HepG2 (cell line): ENCODE data around the gene ITGB1. TPM values are rescaled to one million over a fixed set of nuclear protein-coding genes. Genes with fewer than 3 reads are reported as not detected.
A peak's percentile ranks its signal among the peaks of the same experiment; 100 is the strongest.

Source experiments
- ARID5B ChIP-seq: IDR thresholded peaks from 2 replicates; pipeline ENCODE4 v1.4.0; 2020; ENCODE audit warnings: mild to moderate bottlenecking, missing genetic modification reagents
- CENPBD1 ChIP-seq: sonication (generic); formaldehyde crosslinking; IDR thresholded peaks from 2 replicates; pipeline ENCODE4 v1.8.0; 2022; ENCODE audit warnings: missing genetic modification reagents, low read depth, mild to moderate bottlenecking, borderline replicate concordance
- E2F1 ChIP-seq: sonication (generic); formaldehyde crosslinking; IDR thresholded peaks from 2 replicates; pipeline ENCODE4 v1.5.0; 2020; ENCODE audit warnings: missing genetic modification reagents
- ELF3 ChIP-seq: IDR thresholded peaks from 2 replicates; pipeline ENCODE4 v1.6.1; 2016; ENCODE audit warnings: missing genetic modification reagents, missing compliant biosample characterization
- FOXC1 ChIP-seq: sonication (generic); formaldehyde crosslinking; IDR thresholded peaks from 2 replicates; pipeline ENCODE4 v1.8.0; 2022; ENCODE audit warnings: mild to moderate bottlenecking, missing genetic modification reagents, borderline replicate concordance
- HMGXB4 ChIP-seq, 2 experiments: sonication (generic) in 1 of 2; formaldehyde crosslinking in 1 of 2; IDR thresholded peaks; 2 replicates each; pipeline versions ENCODE4 v1.4.0 to v1.6.1; 2018 to 2020; ENCODE audit warnings: missing genetic modification reagents in 2 of 2, borderline replicate concordance in 1 of 2, low read depth in 1 of 2, mild to moderate bottlenecking in 1 of 2, missing biosample characterization in 1 of 2
- KLF12 ChIP-seq: sonication (generic); formaldehyde crosslinking; IDR thresholded peaks from 2 replicates; pipeline ENCODE4 v1.4.0; 2020; ENCODE audit warnings: missing genetic modification reagents, borderline replicate concordance
- MTF1 ChIP-seq: sonication (generic); formaldehyde crosslinking; IDR thresholded peaks from 2 replicates; pipeline ENCODE4 v1.5.0; 2020; ENCODE audit warnings: missing genetic modification reagents
- NFE2L2 ChIP-seq: fragments of 150-350 bp; IDR thresholded peaks from 2 replicates; pipeline ENCODE4 v1.6.1; 2014; ENCODE audit warnings: low read length
- PITX1 ChIP-seq: sonication (generic); formaldehyde crosslinking; IDR thresholded peaks from 2 replicates; pipeline ENCODE4 v1.5.1; 2020; ENCODE audit warnings: mild to moderate bottlenecking, missing genetic modification reagents
- SAP130 ChIP-seq: IDR thresholded peaks from 2 replicates; pipeline ENCODE4 v1.6.1; 2016; ENCODE audit warnings: low read depth
- SOX13 ChIP-seq, 3 experiments: fragments of 450-650 bp in 1 of 3; sonication (generic) in 1 of 3; formaldehyde crosslinking in 1 of 3; IDR thresholded peaks in 2 of 3; conservative IDR thresholded peaks in 1 of 3; 2 replicates each; pipeline versions ENCODE4 v1.5.0 to v1.6.1; 2016 to 2020; ENCODE audit warnings: antibody characterized with exemption in 1 of 3, mild to moderate bottlenecking in 1 of 3, missing compliant biosample characterization in 1 of 3, missing genetic modification reagents in 1 of 3, moderate library complexity in 1 of 3
- SRSF1 ChIP-seq: fragments of 200-400 bp; formaldehyde crosslinking; optimal IDR thresholded peaks from 2 replicates; pipeline ENCODE3; 2017; ENCODE audit warnings: mild to moderate bottlenecking, low read depth, low read length, moderate library complexity
- SSRP1 ChIP-seq: IDR thresholded peaks from 2 replicates; pipeline ENCODE4 v1.6.1; 2016; ENCODE audit warnings: control low read depth
- SYNCRIP ChIP-seq: fragments of 200-400 bp; formaldehyde crosslinking; IDR thresholded peaks from 2 replicates; pipeline ENCODE4 v1.6.1; 2018; ENCODE audit warnings: mild to moderate bottlenecking, low read depth, low read length; ENCODE audit not compliant: insufficient read depth
- WIZ ChIP-seq: sonication (generic); formaldehyde crosslinking; IDR thresholded peaks from 2 replicates; pipeline ENCODE4 v1.5.1; 2020; ENCODE audit warnings: mild to moderate bottlenecking, missing genetic modification reagents
- ZNF558 ChIP-seq: sonication (generic); formaldehyde crosslinking; IDR thresholded peaks from 2 replicates; pipeline ENCODE4 v1.9.0; 2022; ENCODE audit warnings: mild to moderate bottlenecking, missing genetic modification reagents, borderline replicate concordance
- ZNF614 ChIP-seq: IDR thresholded peaks from 2 replicates; pipeline ENCODE4 v1.6.1; 2018; ENCODE audit warnings: missing biosample characterization, missing genetic modification reagents, inconsistent platforms, borderline replicate concordance
- ZNF660 ChIP-seq: sonication (generic); formaldehyde crosslinking; IDR thresholded peaks from 2 replicates; pipeline ENCODE4 v1.5.1; 2020; ENCODE audit warnings: mild to moderate bottlenecking, low read depth, missing genetic modification reagents, borderline replicate concordance
- ZNF878 ChIP-seq: sonication (generic); formaldehyde crosslinking; IDR thresholded peaks from 2 replicates; pipeline ENCODE4 v1.8.1; 2023; ENCODE audit warnings: mild to moderate bottlenecking, missing genetic modification reagents, moderate library complexity
- polyA plus RNA-seq, 8 experiments: library from polyadenylated mRNA; depleted of rRNA in 3 of 8; stranded (reverse) in 7 of 8; unstranded in 1 of 8; fragments of >200 nt; fragmentation: Illumina TruSeq in 4 of 8; extraction: Trizol in 4 of 8; gene quantifications; 2 replicates each; pipeline versions ENCODE4 v1.2.1 to v1.2.3, GENCODE V29; 2011 to 2016; ENCODE audit warnings: low read depth in 4 of 8, missing spikeins in 1 of 8, mixed read lengths in 1 of 8; ENCODE audit not compliant: insufficient read depth in 1 of 8
- total RNA-seq, 5 experiments: library from RNA; depleted of rRNA; stranded (reverse); fragments of >200 nt; fragmentation: Illumina TruSeq; extraction: Trizol; gene quantifications; 2 replicates each; pipeline ENCODE4 v1.2.3, GENCODE V29; 2016; ENCODE audit warnings: low read depth in 1 of 5

The ITGB1 gene
- total and polyA plus RNA-seq, 2 of the 13 experiments (the other 11 are each of a cell fraction or from before 2014, with no cell fraction given), result 190 to 204 TPM

- peak; percentile 78 for TF ChIP-seq ARID5B
- no peak for TF ChIP-seq KLF12
- no peak for TF ChIP-seq ZNF614 (CRISPR knock-in tag)
- no peak for TF ChIP-seq PITX1 (CRISPR knock-in tag)
- TF ChIP-seq ZNF660 (CRISPR knock-in tag), result no peak
- TF ChIP-seq FOXC1 (CRISPR knock-in tag), result no peak
- TF ChIP-seq MTF1 (CRISPR knock-in tag), result no peak
- no peak for TF ChIP-seq HMGXB4 (CRISPR knock-in tag; IDR thresholded peaks at IDR 0.05; ENCODE audit: borderline replicate concordance in 1 of 2, low read depth in 1 of 2)
- 0 out of 2 replicates have a peak, but pooled peaks have one; percentile 26 for TF ChIP-seq ELF3 (CRISPR knock-in tag)
- TF ChIP-seq SAP130 (CRISPR knock-in tag), result peak; percentile 60
- no peak for TF ChIP-seq WIZ (CRISPR knock-in tag)
- TF ChIP-seq ZNF878 (CRISPR knock-in tag), result no peak
- TF ChIP-seq ZNF558 (CRISPR knock-in tag), result no peak
- no peak for TF ChIP-seq CENPBD1
- TF ChIP-seq SSRP1 (CRISPR knock-in tag), result no peak
- peak; percentile 25; the same call in 1 of the 2 replicates for TF ChIP-seq NFE2L2
- TF ChIP-seq E2F1 (CRISPR knock-in tag), result no peak
- TF ChIP-seq SOX13 (IDR thresholded peaks at IDR 0.05), result no peak
- TF ChIP-seq SOX13 (CRISPR knock-in tag; conservative IDR thresholded peaks at IDR 0.05 in 1 of 2, IDR thresholded peaks at IDR 0.05 in 1 of 2), result peak in 1 of 2 experiments; percentile 79; a peak in 2 of 4 replicates
- TF ChIP-seq SRSF1, result no peak
- TF ChIP-seq SYNCRIP, result no peak
Observed at GRCh38 chr10:33001908-33002492, 44.0 kb upstream of the ITGB1 start (continued).
